Sigmoid colon (tissue), 4 donors: ENCODE results near the gene TRAF3IP1.

ENCODE experiments used
- POLR2A ChIP-seq, 2 donors: fragments of 450-650 bp; IDR thresholded peaks; one replicate each; pipeline ENCODE4 v1.6.1; 2016; ENCODE audit warnings: antibody characterized with exemption in 2 of 2, mild to moderate bottlenecking in 2 of 2, moderate library complexity in 2 of 2
- POLR2AphosphoS5 ChIP-seq, 4 donors: sonication (generic); formaldehyde crosslinking; IDR thresholded peaks; one replicate each; pipeline ENCODE4 v1.6.1; 2017; ENCODE audit warnings: antibody characterized with exemption in 4 of 4
- TF ChIP-seq, protein P1 (sequence below), 4 experiments: fragments of 450-650 bp in 3 of 4; fragments of 200-600 bp in 1 of 4; IDR thresholded peaks; one replicate each; pipeline ENCODE4 v1.5.1; 2016 to 2019; ENCODE audit warnings: antibody characterized with exemption in 4 of 4, mild to moderate bottlenecking in 3 of 4, moderate library complexity in 2 of 4

- TF ChIP-seq, protein P1, sequence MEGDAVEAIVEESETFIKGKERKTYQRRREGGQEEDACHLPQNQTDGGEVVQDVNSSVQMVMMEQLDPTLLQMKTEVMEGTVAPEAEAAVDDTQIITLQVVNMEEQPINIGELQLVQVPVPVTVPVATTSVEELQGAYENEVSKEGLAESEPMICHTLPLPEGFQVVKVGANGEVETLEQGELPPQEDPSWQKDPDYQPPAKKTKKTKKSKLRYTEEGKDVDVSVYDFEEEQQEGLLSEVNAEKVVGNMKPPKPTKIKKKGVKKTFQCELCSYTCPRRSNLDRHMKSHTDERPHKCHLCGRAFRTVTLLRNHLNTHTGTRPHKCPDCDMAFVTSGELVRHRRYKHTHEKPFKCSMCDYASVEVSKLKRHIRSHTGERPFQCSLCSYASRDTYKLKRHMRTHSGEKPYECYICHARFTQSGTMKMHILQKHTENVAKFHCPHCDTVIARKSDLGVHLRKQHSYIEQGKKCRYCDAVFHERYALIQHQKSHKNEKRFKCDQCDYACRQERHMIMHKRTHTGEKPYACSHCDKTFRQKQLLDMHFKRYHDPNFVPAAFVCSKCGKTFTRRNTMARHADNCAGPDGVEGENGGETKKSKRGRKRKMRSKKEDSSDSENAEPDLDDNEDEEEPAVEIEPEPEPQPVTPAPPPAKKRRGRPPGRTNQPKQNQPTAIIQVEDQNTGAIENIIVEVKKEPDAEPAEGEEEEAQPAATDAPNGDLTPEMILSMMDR (IDR thresholded peaks at IDR 0.05) = no peak
- TF ChIP-seq POLR2A (IDR thresholded peaks at IDR 0.05) (no peak), POLR2AphosphoS5 (IDR thresholded peaks at IDR 0.05) (no peak)
Measured at GRCh38 chr2:238334885-238335284, 14.6 kb downstream of the TRAF3IP1 start.
